ENCODE data around the gene ERBB3. TPM values are rescaled to one million over a fixed set of nuclear protein-coding genes. Genes with fewer than 3 reads are reported as not detected.

The ERBB3 gene
- total and polyA plus RNA-seq, 2 of the 8 experiments (the other 6 are each of a cell fraction or from before 2014, with no cell fraction given), result 33.9 to 52.4 TPM

- no peak for FAIRE-seq
- WGBS, 2 experiments (ENCODE audit: extremely low coverage in 1 of 2, insufficient coverage in 1 of 2, insufficient read length in 1 of 2, insufficient replicate concordance in 2 of 2, low coverage in 1 of 2, low lambda C conversion rate in 2 of 2, missing lambda C conversion rate in 1 of 2), result 7% methylated on average over 8 of the region's 8 CpGs; no CpG with 5 or more reads in 1 of the 2 experiments
Measured at GRCh38 chr12:56127485-56127887, 47.5 kb downstream of the ERBB3 start.

More at GRCh38 chr12:56127485-56127887, 47.5 kb downstream of the ERBB3 start:
- H3K9me3 ChIP-seq (ENCODE audit: insufficient read depth in 2 of 2, low read depth in 1 of 2, low read length in 1 of 2), result no peaks in the 10 kb centered on the region; a peak in 1 of 4 replicates
- no peak overlapping the region for H2BK120ac ChIP-seq (replicated peaks; ENCODE audit: low read depth, low read length)
- H2AFZ ChIP-seq (ENCODE audit: low read length), result no peak overlapping the region
- no peak overlapping the region for H3K14ac ChIP-seq (ENCODE audit: insufficient read length)
- H2BK12ac ChIP-seq (ENCODE audit: low read depth, low read length), result no peak overlapping the region
- POLR2A ChIA-PET (ENCODE audit: partially characterized antibody), result interaction anchor here (0.6 to 5.3 kb wide), 15 partner anchors 9 to 139 kb away, joined by 3 to 161 read pairs (median 5); partner anchors contain the start of genes COQ10A, ERBB3, MYL6B and PA2G4
- peak overlapping the region; percentile 70 to 98 for H3K4me2 ChIP-seq (ENCODE audit: insufficient read depth in 1 of 2, low read depth in 2 of 2, low read length in 2 of 2)
- no peak overlapping the region for H4K91ac ChIP-seq (replicated peaks; ENCODE audit: insufficient read length, low read length)
- no peak overlapping the region for H3K23ac ChIP-seq (ENCODE audit: insufficient read length)
- peak overlapping the region; percentile 70 for H3K27ac ChIP-seq (ENCODE audit: low read depth, low read length)
- no peak overlapping the region for H4K8ac ChIP-seq (ENCODE audit: extremely low read depth, insufficient read depth, low read length)
- TF ChIP-seq POLR2AphosphoS5 (IDR thresholded peaks at IDR 0.05; ENCODE audit: low read depth, low read length), result no peak; the same call in none of the 2 replicates
- TF ChIP-seq KDM4A (IDR thresholded peaks at IDR 0.05; ENCODE audit: low read depth, low read length, severe bottlenecking), result no peak
- TF ChIP-seq ASH2L (IDR thresholded peaks at IDR 0.05; ENCODE audit: low read length), result peak; percentile 29
- 0 out of 4 replicates have a peak, but pooled peaks of 1 of the 2 experiments have one; percentile 51 for TF ChIP-seq SIN3A (conservative IDR thresholded peaks at IDR 0.05 in 1 of 2, IDR thresholded peaks at IDR 0.05 in 1 of 2; ENCODE audit: low read depth in 1 of 2, low read length in 2 of 2)
- peak; percentile 60; the same call in 1 of the 2 replicates for TF ChIP-seq TAF1 (IDR thresholded peaks at IDR 0.05; ENCODE audit: low read depth, low read length)
- no peak for TF ChIP-seq RFX5 (IDR thresholded peaks at IDR 0.05; ENCODE audit: borderline replicate concordance, low read depth, low read length)
- peaks cover 11 to 22% (median 18%) of the 10 kb centered on the region in 4 experiments for H3K36me3 ChIP-seq (ENCODE audit: control insufficient read depth in 2 of 4, insufficient read depth in 4 of 4, low read length in 3 of 4)
- no peak overlapping the region for H2BK20ac ChIP-seq (ENCODE audit: low read length)
- H3K79me2 ChIP-seq (ENCODE audit: control insufficient read depth in 1 of 2, insufficient read depth in 2 of 2, low read length in 2 of 2), result peaks cover 0 to 10% of the 10 kb centered on the region in 2 experiments; a peak in 1 of 4 replicates
- no peak overlapping the region for H3K56ac ChIP-seq (replicated peaks; ENCODE audit: insufficient read length, low read depth, low read length)
- H3K18ac ChIP-seq (ENCODE audit: extremely low read depth, low read length), result no peak overlapping the region
- DNase-seq (ENCODE audit: low read depth in 1 of 2, low spot score in 2 of 2), result no peak
- H3K27me3 ChIP-seq (replicated peaks in 1 of 4; ENCODE audit: control insufficient read depth in 3 of 4, extremely low read depth in 1 of 4, insufficient read depth in 3 of 4, low read length in 3 of 4), result no peaks in the 10 kb centered on the region
- peaks cover 0 to 13% (median 5%) of the 10 kb centered on the region in 4 experiments; a peak in 5 of 7 replicates for H3K4me1 ChIP-seq (replicated peaks in 1 of 4; ENCODE audit: control insufficient read depth in 3 of 4, insufficient read depth in 4 of 4, low read length in 3 of 4)
- no peak overlapping the region for H3K4ac ChIP-seq (replicated peaks; ENCODE audit: insufficient read length, low read depth, low read length)
- H3K23me2 ChIP-seq (ENCODE audit: low read depth, low read length), result peaks cover 12% of the 10 kb centered on the region
- H3K4me3 ChIP-seq (ENCODE audit: extremely low read depth in 1 of 4, insufficient read depth in 2 of 4, low read depth in 3 of 4, low read length in 4 of 4), result peak overlapping the region; percentile 26 to 59 (median 34)
- H4K5ac ChIP-seq (ENCODE audit: insufficient read length, low read depth, low read length), result no peak overlapping the region
- H2BK15ac ChIP-seq (ENCODE audit: low read length), result no peak overlapping the region
- no peak overlapping the region for H2BK5ac ChIP-seq (ENCODE audit: low read depth, low read length)
- peaks cover 0 to 2% of the 10 kb centered on the region in 2 experiments for H4K20me1 ChIP-seq (replicated peaks in 1 of 2; ENCODE audit: control insufficient read depth in 1 of 2, insufficient read depth in 2 of 2, low read length in 2 of 2)
- no peaks in the 10 kb centered on the region for H3K79me1 ChIP-seq (ENCODE audit: low read depth, low read length)
- CTCF ChIA-PET (ENCODE audit: partially characterized antibody), result interaction anchor here (0.6 to 5.4 kb wide), 14 partner anchors 8 to 133 kb away, joined by 3 to 46 read pairs (median 6); partner anchors contain the start of genes RNF41, SMARCC2 and ZC3H10
- H2AK5ac ChIP-seq (ENCODE audit: low read depth, low read length), result no peak overlapping the region
- peak overlapping the region in 3 of 4 experiments; percentile 42 to 79 (median 64); a peak in 5 of 7 replicates for H3K9ac ChIP-seq (replicated peaks in 1 of 4; ENCODE audit: extremely low read depth in 1 of 4, low read depth in 3 of 4, low read length in 3 of 4)

All from H1 (cell line).